BJ (cell line): ENCODE data around the gene SCAMP5. TPM values are rescaled to one million over a fixed set of nuclear protein-coding genes. Genes with fewer than 3 reads are reported as not detected.

Source experiments
- CTCF ChIA-PET: fragments of 350-600 bp; formaldehyde crosslinking; extraction: SDS; loops from one replicate; lab custom pipeline; 2021; ENCODE audit warnings: antibody characterized with exemption, inconsistent platforms; lab: Yijun Ruan, JAX
- POLR2A ChIA-PET: fragments of 300-600 bp; sonication (Branson Sonifier 250); formaldehyde crosslinking; extraction: SDS; loops from one replicate; lab custom pipeline; 2021; ENCODE audit warnings: antibody characterized with exemption; lab: Charles Lee
- DNase-seq: peaks from one replicate; pipeline ENCODE4 v3.0.0-alpha.2; 2011; ENCODE audit warnings: low read depth
- H3K27me3 ChIP-seq: 2 replicates; pipeline ENCODE4 v1.6.0; 2011; ENCODE audit warnings: low read length; ENCODE audit not compliant: control insufficient read depth, insufficient read depth
- H3K36me3 ChIP-seq: 2 replicates; pipeline ENCODE4 v1.5.1; 2011; ENCODE audit warnings: low read length; ENCODE audit not compliant: control insufficient read depth, insufficient read depth
- H3K4me3 ChIP-seq: 2 replicates; pipeline ENCODE4 v1.5.1; 2011; ENCODE audit warnings: low read depth, mild to moderate bottlenecking, control low read depth, low read length
- polyA plus RNA-seq: library from polyadenylated mRNA; depleted of rRNA; stranded (reverse); fragments of >200 nt; gene quantifications from 2 replicates; pipeline ENCODE4 v1.2.3, GENCODE V29; 2011
- TF ChIP-seq, protein P1 (sequence below): IDR thresholded peaks from 2 replicates; pipeline ENCODE4 v1.5.1; 2011; ENCODE audit warnings: low read depth, mild to moderate bottlenecking, control low read depth, inconsistent platforms, low read length, moderate library complexity; ENCODE audit not compliant: insufficient read depth

Gene SCAMP5
- polyA plus RNA-seq, 1 experiment: 3.6 TPM

DNA sequence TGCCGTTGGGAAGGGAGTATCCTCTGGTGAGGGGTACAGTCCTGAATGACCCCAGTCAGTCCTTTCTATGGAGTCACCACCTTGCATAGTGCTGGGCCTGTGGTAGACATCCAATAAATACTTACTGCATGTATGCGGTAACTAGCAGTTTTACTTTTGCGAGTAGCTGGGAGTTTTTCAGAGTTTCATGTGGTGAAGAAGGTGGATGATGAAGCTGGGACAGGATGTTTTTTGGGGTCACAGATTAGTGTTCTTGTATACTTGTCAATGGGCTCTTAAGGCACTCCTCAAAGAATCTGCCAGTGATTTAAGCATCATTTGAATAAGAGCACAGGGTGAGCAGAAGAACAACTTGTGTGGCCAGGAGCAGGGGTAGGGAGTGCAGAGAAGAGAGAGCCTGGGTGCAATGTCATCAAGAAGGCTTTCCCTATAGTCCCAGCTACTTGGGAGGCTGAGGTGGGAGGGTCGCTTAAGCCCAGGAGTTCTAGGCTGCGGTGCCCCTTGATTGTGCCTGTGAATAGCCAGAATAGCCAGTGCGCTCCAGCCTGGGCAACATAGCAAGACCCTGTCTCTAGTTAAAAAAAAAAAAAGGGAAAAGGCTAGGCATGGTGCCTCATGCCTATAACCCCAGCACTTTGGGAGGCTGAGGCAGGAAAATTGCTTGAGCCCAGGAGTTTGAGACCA lies 50.1 kb downstream of the SCAMP5 start:
- Histone ChIP-seq H3K27me3 (no peaks in the 10 kb centered on the region), H3K36me3 (no peaks in the 10 kb centered on the region; the same call in 1 of the 2 replicates), H3K4me3 (no peak overlapping the region)
- no peak for DNase-seq
- POLR2A ChIA-PET: no interaction called here
- CTCF ChIA-PET: interaction anchor here (0.8 to 1.6 kb wide), 3 partner anchors 8 to 151 kb away, joined by 4 to 5 read pairs (median 4); no protein-coding TSS in a partner anchor
- TF ChIP-seq, protein P1, sequence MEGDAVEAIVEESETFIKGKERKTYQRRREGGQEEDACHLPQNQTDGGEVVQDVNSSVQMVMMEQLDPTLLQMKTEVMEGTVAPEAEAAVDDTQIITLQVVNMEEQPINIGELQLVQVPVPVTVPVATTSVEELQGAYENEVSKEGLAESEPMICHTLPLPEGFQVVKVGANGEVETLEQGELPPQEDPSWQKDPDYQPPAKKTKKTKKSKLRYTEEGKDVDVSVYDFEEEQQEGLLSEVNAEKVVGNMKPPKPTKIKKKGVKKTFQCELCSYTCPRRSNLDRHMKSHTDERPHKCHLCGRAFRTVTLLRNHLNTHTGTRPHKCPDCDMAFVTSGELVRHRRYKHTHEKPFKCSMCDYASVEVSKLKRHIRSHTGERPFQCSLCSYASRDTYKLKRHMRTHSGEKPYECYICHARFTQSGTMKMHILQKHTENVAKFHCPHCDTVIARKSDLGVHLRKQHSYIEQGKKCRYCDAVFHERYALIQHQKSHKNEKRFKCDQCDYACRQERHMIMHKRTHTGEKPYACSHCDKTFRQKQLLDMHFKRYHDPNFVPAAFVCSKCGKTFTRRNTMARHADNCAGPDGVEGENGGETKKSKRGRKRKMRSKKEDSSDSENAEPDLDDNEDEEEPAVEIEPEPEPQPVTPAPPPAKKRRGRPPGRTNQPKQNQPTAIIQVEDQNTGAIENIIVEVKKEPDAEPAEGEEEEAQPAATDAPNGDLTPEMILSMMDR: no peak

DNA sequence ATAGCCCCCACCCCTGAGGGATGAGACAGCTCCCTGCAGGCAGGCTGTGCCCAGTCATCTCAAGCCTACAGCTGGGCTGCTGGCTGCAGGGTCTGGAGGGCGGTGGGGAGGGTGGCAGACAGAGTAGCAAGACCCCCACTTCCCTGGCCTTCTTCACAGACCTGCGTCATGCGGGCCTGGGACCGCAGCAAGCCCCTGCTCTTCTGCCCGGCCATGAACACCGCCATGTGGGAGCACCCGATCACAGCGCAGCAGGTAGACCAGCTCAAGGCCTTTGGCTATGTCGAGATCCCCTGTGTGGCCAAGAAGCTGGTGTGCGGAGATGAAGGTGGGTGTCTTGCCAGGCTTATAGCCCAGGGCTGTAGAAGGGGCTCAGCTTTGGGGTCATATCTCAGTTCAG lies 53.0 kb downstream of the SCAMP5 start:
- no peak overlapping the region for H3K4me3 ChIP-seq
- CTCF ChIA-PET: interaction anchor here (0.6 kb wide), 1 partner anchor 68 kb away, joined by 3 read pairs; no protein-coding TSS in a partner anchor
- DNase-seq: no peak
- POLR2A ChIA-PET: no interaction called here
- H3K27me3 ChIP-seq: no peaks in the 10 kb centered on the region
- H3K36me3 ChIP-seq: no peaks in the 10 kb centered on the region; the same call in 1 of the 2 replicates
- TF ChIP-seq, protein P1: no peak

DNA sequence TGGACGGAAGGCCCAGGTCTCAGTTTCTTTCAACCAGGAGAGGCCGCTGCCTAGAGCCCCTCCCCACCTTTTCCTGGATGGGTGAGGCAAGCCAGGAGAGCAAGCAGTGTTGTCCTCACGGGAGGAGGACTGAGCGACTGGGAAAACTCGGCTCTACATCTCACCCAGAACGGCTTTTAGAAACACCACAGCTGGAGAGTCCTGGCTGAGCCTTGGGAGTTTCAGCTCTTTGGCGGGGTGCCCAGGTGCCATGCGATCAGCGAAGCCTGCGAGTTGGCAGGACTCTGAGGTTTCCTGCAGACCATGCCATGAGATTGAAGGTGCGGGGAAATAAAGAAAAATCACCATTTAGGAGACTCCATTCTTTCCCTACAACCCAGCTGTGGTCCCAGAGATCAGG lies 54.0 kb downstream of the SCAMP5 start:
- ChIA-PET POLR2A (no interaction called here), CTCF (no interaction called here)
- TF ChIP-seq, protein P1: no peak
- DNase-seq: no peak
- no peaks in the 10 kb centered on the region for H3K27me3 ChIP-seq
- no peaks in the 10 kb centered on the region; the same call in 1 of the 2 replicates for H3K36me3 ChIP-seq
- H3K4me3 ChIP-seq: no peak overlapping the region

DNA sequence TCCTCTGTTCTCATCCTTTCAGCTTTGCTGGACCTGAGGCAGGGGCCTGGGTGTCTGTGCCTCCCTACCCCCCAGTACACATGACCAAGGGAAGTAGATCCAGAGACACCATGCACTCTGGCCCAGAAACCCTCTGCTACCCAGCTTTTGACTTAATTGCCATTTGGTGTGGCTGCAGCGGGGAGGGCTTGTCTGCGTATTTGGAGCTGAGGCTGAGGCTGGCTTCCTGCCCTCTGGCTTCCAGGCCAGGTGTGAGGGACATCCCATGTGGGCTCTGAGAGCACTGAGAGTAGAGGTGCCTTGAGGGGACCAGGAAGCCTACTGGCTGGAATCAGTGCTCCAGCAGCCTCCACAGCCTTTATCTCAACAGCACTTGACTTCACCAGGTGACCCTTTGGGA lies 54.9 kb downstream of the SCAMP5 start:
- Histone ChIP-seq H3K4me3 (no peak overlapping the region), H3K36me3 (no peaks in the 10 kb centered on the region; the same call in 1 of the 2 replicates), H3K27me3 (no peaks in the 10 kb centered on the region)
- POLR2A ChIA-PET: no interaction called here
- CTCF ChIA-PET: interaction anchor here (1.6 kb wide), 1 partner anchor 17 kb away, joined by 3 read pairs; no protein-coding TSS in a partner anchor
- no peak for DNase-seq
- TF ChIP-seq, protein P1: no peak

- TF ChIP-seq, protein P1: no peak
- H3K27me3 ChIP-seq: no peaks in the 10 kb centered on the region
- POLR2A ChIA-PET: no interaction called here
- CTCF ChIA-PET: interaction anchor here (1.6 kb wide), 1 partner anchor 17 kb away, joined by 3 read pairs; no protein-coding TSS in a partner anchor
- no peak overlapping the region for H3K4me3 ChIP-seq
- no peaks in the 10 kb centered on the region; the same call in 1 of the 2 replicates for H3K36me3 ChIP-seq
- DNase-seq: no peak
These were observed 55.8 kb downstream of the SCAMP5 start for GRCh38 chr15:75051191-75051608.
